ENCODE results near the gene RPS6KA2.

Gene RPS6KA2

GRCh38 chr6:166580076-166581050 lies 46.7 kb downstream of the RPS6KA2 start:
- in situ Hi-C loops (cut with HindIII; ENCODE audit: low pct_ligation_motif_present, low sequenced_read_pairs): no loop called here
- Histone ChIP-seq H3K27me3 (replicated peaks) (no peaks in the 10 kb centered on the region), H3K27ac (no peak overlapping the region), H3K36me3 (replicated peaks) (no peaks in the 10 kb centered on the region), H3K4me3 (ENCODE audit: low read depth, low read length) (no peak overlapping the region)
- no peak for DNase-seq
- no peak for TF ChIP-seq CTCF (IDR thresholded peaks at IDR 0.05; ENCODE audit: low read depth, low read length, missing control alignments)

- H3K4me3 ChIP-seq (ENCODE audit: low read depth, low read length): no peak overlapping the region
- no peaks in the 10 kb centered on the region for H3K27me3 ChIP-seq (replicated peaks)
- no peak overlapping the region for H3K27ac ChIP-seq
- H3K36me3 ChIP-seq (replicated peaks): no peaks in the 10 kb centered on the region
- DNase-seq: no peak
- in situ Hi-C loops (cut with HindIII; ENCODE audit: low pct_ligation_motif_present, low sequenced_read_pairs): no loop called here
- TF ChIP-seq CTCF (IDR thresholded peaks at IDR 0.05; ENCODE audit: low read depth, low read length, missing control alignments): no peak
Measured at GRCh38 chr6:166579237-166579850, 47.7 kb downstream of the RPS6KA2 start.

GRCh38 chr6:166578536-166579236 lies 48.4 kb downstream of the RPS6KA2 start:
- no peak for DNase-seq
- in situ Hi-C loops (cut with HindIII; ENCODE audit: low pct_ligation_motif_present, low sequenced_read_pairs): no loop called here

GRCh38 chr6:166575205-166575604 lies 51.8 kb downstream of the RPS6KA2 start:
- no peak for TF ChIP-seq CTCF (IDR thresholded peaks at IDR 0.05; ENCODE audit: low read depth, low read length, missing control alignments)
- Histone ChIP-seq H3K4me3 (ENCODE audit: low read depth, low read length) (no peak overlapping the region), H3K36me3 (replicated peaks) (no peaks in the 10 kb centered on the region), H3K27me3 (replicated peaks) (no peaks in the 10 kb centered on the region), H3K27ac (no peak overlapping the region)
- DNase-seq: no peak
- in situ Hi-C loops (cut with HindIII; ENCODE audit: low pct_ligation_motif_present, low sequenced_read_pairs): no loop called here

More at GRCh38 chr6:166578536-166579236, 48.4 kb downstream of the RPS6KA2 start:
- Histone ChIP-seq H3K4me3 (ENCODE audit: low read depth, low read length) (no peak overlapping the region), H3K27ac (no peak overlapping the region), H3K27me3 (replicated peaks) (no peaks in the 10 kb centered on the region), H3K36me3 (replicated peaks) (no peaks in the 10 kb centered on the region)
- no peak for TF ChIP-seq CTCF (IDR thresholded peaks at IDR 0.05; ENCODE audit: low read depth, low read length, missing control alignments)

- no peaks in the 10 kb centered on the region for H3K36me3 ChIP-seq (replicated peaks)
- H3K27me3 ChIP-seq (replicated peaks): no peaks in the 10 kb centered on the region
- no peak for DNase-seq
- no peak overlapping the region for H3K4me3 ChIP-seq (ENCODE audit: low read depth, low read length)
- TF ChIP-seq CTCF (IDR thresholded peaks at IDR 0.05; ENCODE audit: low read depth, low read length, missing control alignments): no peak
- H3K27ac ChIP-seq: no peak overlapping the region
- in situ Hi-C loops (cut with HindIII; ENCODE audit: low pct_ligation_motif_present, low sequenced_read_pairs): no loop called here
Measured at GRCh38 chr6:166573511-166574216, 53.4 kb downstream of the RPS6KA2 start.

Data from brain microvascular endothelial cell (primary cell).